ENCODE results near the gene LUC7L.

Gene LUC7L

GRCh38 chr16:273547-274421, 44.5 kb upstream of the LUC7L start:
- TF ChIP-seq POLR2A (IDR thresholded peaks at IDR 0.05; ENCODE audit: extremely low read depth, insufficient read length) = no peak
- TF ChIP-seq MYC (IDR thresholded peaks at IDR 0.05; ENCODE audit: low read depth, low read length) = no peak
- no peak for TF ChIP-seq MAX (IDR thresholded peaks at IDR 0.05; ENCODE audit: low read depth, low read length)
- no peak for TF ChIP-seq CTCF (IDR thresholded peaks at IDR 0.05; ENCODE audit: low read depth, low read length)
- no peak for DNase-seq (ENCODE audit: low read depth)
- H3K4me3 ChIP-seq (ENCODE audit: low read depth, low read length) = no peak overlapping the region

- no peak for TF ChIP-seq MYC (IDR thresholded peaks at IDR 0.05; ENCODE audit: low read depth, low read length)
- TF ChIP-seq MAX (IDR thresholded peaks at IDR 0.05; ENCODE audit: low read depth, low read length) = no peak
- TF ChIP-seq CTCF (IDR thresholded peaks at IDR 0.05; ENCODE audit: low read depth, low read length) = no peak
- no peak for TF ChIP-seq POLR2A (IDR thresholded peaks at IDR 0.05; ENCODE audit: extremely low read depth, insufficient read length)
- no peak for DNase-seq (ENCODE audit: low read depth)
- no peak overlapping the region for H3K4me3 ChIP-seq (ENCODE audit: low read depth, low read length)
These were observed 43.6 kb upstream of the LUC7L start for GRCh38 chr16:272633-273546.

GRCh38 chr16:270381-271255, 41.4 kb upstream of the LUC7L start:
- no peak for TF ChIP-seq POLR2A (IDR thresholded peaks at IDR 0.05; ENCODE audit: extremely low read depth, insufficient read length)
- TF ChIP-seq CTCF (IDR thresholded peaks at IDR 0.05; ENCODE audit: low read depth, low read length) = no peak
- no peak for TF ChIP-seq MYC (IDR thresholded peaks at IDR 0.05; ENCODE audit: low read depth, low read length)
- TF ChIP-seq MAX (IDR thresholded peaks at IDR 0.05; ENCODE audit: low read depth, low read length) = no peak
- no peak overlapping the region for H3K4me3 ChIP-seq (ENCODE audit: low read depth, low read length)
- no peak for DNase-seq (ENCODE audit: low read depth)

- H3K4me3 ChIP-seq (ENCODE audit: low read depth, low read length) = no peak overlapping the region
- TF ChIP-seq POLR2A (IDR thresholded peaks at IDR 0.05; ENCODE audit: extremely low read depth, insufficient read length) (no peak), CTCF (IDR thresholded peaks at IDR 0.05; ENCODE audit: low read depth, low read length) (no peak), MYC (IDR thresholded peaks at IDR 0.05; ENCODE audit: low read depth, low read length) (no peak), MAX (IDR thresholded peaks at IDR 0.05; ENCODE audit: low read depth, low read length) (no peak)
- no peak for DNase-seq (ENCODE audit: low read depth)
These were observed 40.0 kb upstream of the LUC7L start for GRCh38 chr16:269061-269796.
